IMR-90 (cell line): Measurements from ENCODE around the gene ZFAND2A. TPM values are rescaled to one million over a fixed set of nuclear protein-coding genes. Genes with fewer than 3 reads are reported as not detected.

ENCODE experiments used
- ATAC-seq: fragments of 200-7000 bp; cut with Tn5 transposase; 2 replicates; pipeline ENCODE4 v1.9.1; 2020; ENCODE audit warnings: low read depth, mild to moderate bottlenecking, moderate library complexity
- BruUV-seq: library from RNA; stranded (reverse); fragments of 400-500 nt; replicated peaks from 2 replicates; lab custom pipeline; 2021; lab: Mats Ljungman, UMichigan
- CTCF ChIA-PET: fragments of 300-600 bp; formaldehyde crosslinking; extraction: SDS; loops from one replicate; lab custom pipeline; 2021; ENCODE audit warnings: antibody characterized with exemption; lab: Yijun Ruan, JAX
- POLR2A ChIA-PET: fragments of 300-600 bp; sonication (Branson Sonifier 250); formaldehyde crosslinking; loops from one replicate; lab custom pipeline; 2022; ENCODE audit warnings: antibody characterized with exemption; ENCODE audit not compliant: unreplicated experiment; lab: Charles Lee
- DNase-seq: peaks from one replicate; pipeline ENCODE4 v3.0.0; 2013
- H2AFZ ChIP-seq: replicated peaks from 2 replicates; pipeline ENCODE3; 2013; ENCODE audit warnings: low read length, mild to moderate bottlenecking; ENCODE audit not compliant: poor library complexity
- H2AK5ac ChIP-seq: 2 replicates; pipeline ENCODE4 v1.6.1; 2013; ENCODE audit warnings: low read depth, low read length, inconsistent platforms
- H2AK9ac ChIP-seq: replicated peaks from 2 replicates; pipeline ENCODE3; 2013; ENCODE audit warnings: mild to moderate bottlenecking, low read depth, low read length, moderate library complexity; ENCODE audit not compliant: poor library complexity
- H2BK120ac ChIP-seq: 2 replicates; pipeline ENCODE4 v1.6.1; 2013; ENCODE audit warnings: low read depth, low read length, inconsistent platforms
- H2BK15ac ChIP-seq: 3 replicates; pipeline ENCODE4 v1.6.1; 2013; ENCODE audit warnings: low read depth, low read length, inconsistent platforms
- H2BK20ac ChIP-seq: 2 replicates; pipeline ENCODE4 v1.6.1; 2013; ENCODE audit warnings: low read depth, mild to moderate bottlenecking, inconsistent platforms, low read length, moderate library complexity
- H2BK5ac ChIP-seq: 2 replicates; pipeline ENCODE4 v1.6.1; 2013; ENCODE audit warnings: mild to moderate bottlenecking, low read depth, low read length, inconsistent platforms; ENCODE audit not compliant: poor library complexity, severe bottlenecking
- H3K14ac ChIP-seq: replicated peaks from 2 replicates; pipeline ENCODE4 v1.6.1; 2013; ENCODE audit warnings: low read depth, low read length, inconsistent platforms
- H3K18ac ChIP-seq: 2 replicates; pipeline ENCODE4 v1.6.1; 2013; ENCODE audit warnings: low read depth, low read length, control low read depth
- H3K23ac ChIP-seq: 2 replicates; pipeline ENCODE4 v1.6.1; 2013; ENCODE audit warnings: low read depth, low read length, inconsistent platforms
- H3K27ac ChIP-seq: 2 replicates; pipeline ENCODE4 v1.5.1; 2013; ENCODE audit warnings: mild to moderate bottlenecking, control low read depth, low read length; ENCODE audit not compliant: insufficient read depth
- H3K27me3 ChIP-seq: 2 replicates; pipeline ENCODE4 v1.6.1; 2013; ENCODE audit warnings: low read length; ENCODE audit not compliant: control insufficient read depth, insufficient read depth
- H3K36me3 ChIP-seq: 2 replicates; pipeline ENCODE4 v1.6.1; 2013; ENCODE audit warnings: low read length, mixed read lengths; ENCODE audit not compliant: control insufficient read depth, insufficient read depth
- H3K4ac ChIP-seq: 2 replicates; pipeline ENCODE4 v1.6.1; 2013; ENCODE audit warnings: low read depth, low read length, inconsistent platforms
- H3K4me1 ChIP-seq: 2 replicates; pipeline ENCODE4 v1.6.1; 2013; ENCODE audit warnings: low read length, mixed read lengths; ENCODE audit not compliant: control insufficient read depth, insufficient read depth
- H3K4me2 ChIP-seq: 2 replicates; pipeline ENCODE4 v1.6.1; 2013; ENCODE audit warnings: low read depth, mild to moderate bottlenecking, control low read depth, low read length, moderate library complexity
- H3K4me3 ChIP-seq: 2 replicates; pipeline ENCODE4 v1.5.1; 2013; ENCODE audit warnings: low read depth, mild to moderate bottlenecking, control low read depth, low read length, moderate library complexity; ENCODE audit not compliant: insufficient read depth
- H3K56ac ChIP-seq: 2 replicates; pipeline ENCODE4 v1.6.1; 2013; ENCODE audit warnings: low read length, inconsistent platforms; ENCODE audit not compliant: insufficient read depth; ENCODE audit errors: extremely low read depth
- H3K79me1 ChIP-seq, 2 experiments: 2 replicates each; pipeline ENCODE4 v1.6.1; 2013; ENCODE audit warnings: low read length in 2 of 2, inconsistent platforms in 1 of 2, low read depth in 1 of 2
- H3K9ac ChIP-seq: 2 replicates; pipeline ENCODE4 v1.6.1; 2013; ENCODE audit warnings: low read depth, low read length, control low read depth
- H3K9me1 ChIP-seq: 2 replicates; pipeline ENCODE4 v1.6.1; 2013; ENCODE audit warnings: low read length, inconsistent platforms; ENCODE audit not compliant: insufficient read depth
- H3K9me3 ChIP-seq: 2 replicates; pipeline ENCODE4 v1.6.1; 2013; ENCODE audit warnings: low read length; ENCODE audit not compliant: control insufficient read depth, insufficient read depth
- H4K20me1 ChIP-seq: 2 replicates; pipeline ENCODE4 v1.6.1; 2013; ENCODE audit warnings: low read length, inconsistent platforms; ENCODE audit not compliant: insufficient read depth
- H4K5ac ChIP-seq: 2 replicates; pipeline ENCODE4 v1.6.1; 2013; ENCODE audit warnings: mild to moderate bottlenecking, low read depth, low read length, control low read depth
- H4K8ac ChIP-seq, 2 experiments: 2 replicates each; pipeline ENCODE4 v1.6.1; 2013; ENCODE audit warnings: low read depth in 2 of 2, low read length in 2 of 2, control low read depth in 1 of 2, inconsistent platforms in 1 of 2
- H4K91ac ChIP-seq: 2 replicates; pipeline ENCODE4 v1.6.1; 2013; ENCODE audit warnings: low read depth, low read length, inconsistent platforms; ENCODE audit not compliant: insufficient read depth
- BHLHE40 ChIP-seq: fragments of 150-350 bp; IDR thresholded peaks from 2 replicates; pipeline ENCODE4 v1.6.1; 2016; ENCODE audit warnings: mild to moderate bottlenecking, low read depth, low read length
- CEBPB ChIP-seq: IDR thresholded peaks from 2 replicates; pipeline ENCODE4 v1.6.1; 2012; ENCODE audit warnings: low read depth, low read length, improper control_type of control experiment
- CHD1 ChIP-seq: IDR thresholded peaks from 2 replicates; pipeline ENCODE4 v1.6.1; 2012; ENCODE audit warnings: low read depth, low read length, improper control_type of control experiment
- FOS ChIP-seq: fragments of 150-350 bp; IDR thresholded peaks from 2 replicates; pipeline ENCODE4 v1.6.1; 2016; ENCODE audit warnings: low read depth, low read length
- MAFK ChIP-seq: IDR thresholded peaks from 2 replicates; pipeline ENCODE4 v1.6.1; 2012; ENCODE audit warnings: low read depth, low read length, improper control_type of control experiment
- MAZ ChIP-seq: IDR thresholded peaks from 2 replicates; pipeline ENCODE4 v1.6.1; 2012; ENCODE audit warnings: low read depth, mild to moderate bottlenecking, low read length, improper control_type of control experiment, moderate library complexity, borderline replicate concordance
- MXI1 ChIP-seq: IDR thresholded peaks from 2 replicates; pipeline ENCODE4 v1.6.1; 2012; ENCODE audit warnings: low read depth, mild to moderate bottlenecking, low read length, moderate library complexity, borderline replicate concordance
- NFE2L2 ChIP-seq: fragments of 150-350 bp; IDR thresholded peaks from 2 replicates; pipeline ENCODE4 v1.6.1; 2016; ENCODE audit warnings: low read depth, mild to moderate bottlenecking, low read length
- RAD21 ChIP-seq: IDR thresholded peaks from 2 replicates; pipeline ENCODE4 v1.6.1; 2012; ENCODE audit warnings: low read length, improper control_type of control experiment
- RCOR1 ChIP-seq: IDR thresholded peaks from 2 replicates; pipeline ENCODE4 v1.6.1; 2012; ENCODE audit warnings: mild to moderate bottlenecking, low read length, improper control_type of control experiment; ENCODE audit not compliant: insufficient replicate concordance
- RFX5 ChIP-seq: IDR thresholded peaks from 2 replicates; pipeline ENCODE4 v1.8.0; 2012; ENCODE audit warnings: low read depth, mild to moderate bottlenecking, low read length, moderate library complexity
- SMC3 ChIP-seq: fragments of 150-350 bp; IDR thresholded peaks from 2 replicates; pipeline ENCODE4 v1.6.1; 2016; ENCODE audit warnings: low read depth, mild to moderate bottlenecking, antibody characterized with exemption, low read length, moderate library complexity
- WGBS, 2 experiments: methylation state at CpG; one replicate each; pipeline versions ENCODE4 v1.1.5 to v1.1.7; 2013; ENCODE audit warnings: missing lambda C conversion rate in 2 of 2; ENCODE audit not compliant: insufficient read length in 1 of 2; ENCODE audit errors: extremely low coverage in 2 of 2; 5-methylcytosine and 5-hydroxymethylcytosine counted together
- dilution Hi-C: fragments of 300-500 bp; cut with HindIII; formaldehyde crosslinking; loops from one replicate; pipeline ENCODE4 v1.14.3; 2018; ENCODE audit warnings: low sequenced_read_pairs; ENCODE audit not compliant: unreplicated experiment
- in situ Hi-C: fragments of 300-500 bp; cut with MboI; formaldehyde crosslinking; loops from 3 replicates; pipeline ENCODE4 v1.14.3; 2019; ENCODE audit warnings: low sequenced_read_pairs, inconsistent platforms, mixed read lengths
- intact Hi-C: fragments of 100-400 bp; cut with micrococcal nuclease; formaldehyde crosslinking; loops from 2 replicates; pipeline ENCODE4 v1.10.0; 2022
- polyA plus RNA-seq, 3 experiments: library from polyadenylated mRNA; depleted of rRNA; stranded (reverse); fragments of >200 nt; gene quantifications; 2 replicates each; pipeline ENCODE4 v1.2.3, GENCODE V29; 2012; ENCODE audit warnings: low replicate concordance in 1 of 3
- total RNA-seq: library from RNA; depleted of rRNA; stranded (reverse); fragments of >200 nt; gene quantifications from 2 replicates; pipeline ENCODE4 v1.2.3, GENCODE V29; 2012
- TF ChIP-seq, protein P1 (sequence below): fragments of 150-350 bp; IDR thresholded peaks from 2 replicates; pipeline ENCODE4 v1.6.1; 2017; ENCODE audit warnings: mild to moderate bottlenecking, antibody characterized with exemption, low read length, low read depth
- TF ChIP-seq, protein P2 (sequence below): conservative IDR thresholded peaks from 2 replicates; pipeline ENCODE4 v1.5.1; 2012; ENCODE audit warnings: mild to moderate bottlenecking, low read depth, low read length, improper control_type of control experiment
- TF ChIP-seq, protein P3 (sequence below): fragments of 150-350 bp; IDR thresholded peaks from 2 replicates; pipeline ENCODE4 v1.6.1; 2016; ENCODE audit warnings: low read depth, mild to moderate bottlenecking, low read length, moderate library complexity, borderline replicate concordance

The ZFAND2A gene
- total and polyA plus RNA-seq, 2 of the 4 experiments (the other 2 are of a cell fraction): 11.8 to 28.7 TPM

DNA sequence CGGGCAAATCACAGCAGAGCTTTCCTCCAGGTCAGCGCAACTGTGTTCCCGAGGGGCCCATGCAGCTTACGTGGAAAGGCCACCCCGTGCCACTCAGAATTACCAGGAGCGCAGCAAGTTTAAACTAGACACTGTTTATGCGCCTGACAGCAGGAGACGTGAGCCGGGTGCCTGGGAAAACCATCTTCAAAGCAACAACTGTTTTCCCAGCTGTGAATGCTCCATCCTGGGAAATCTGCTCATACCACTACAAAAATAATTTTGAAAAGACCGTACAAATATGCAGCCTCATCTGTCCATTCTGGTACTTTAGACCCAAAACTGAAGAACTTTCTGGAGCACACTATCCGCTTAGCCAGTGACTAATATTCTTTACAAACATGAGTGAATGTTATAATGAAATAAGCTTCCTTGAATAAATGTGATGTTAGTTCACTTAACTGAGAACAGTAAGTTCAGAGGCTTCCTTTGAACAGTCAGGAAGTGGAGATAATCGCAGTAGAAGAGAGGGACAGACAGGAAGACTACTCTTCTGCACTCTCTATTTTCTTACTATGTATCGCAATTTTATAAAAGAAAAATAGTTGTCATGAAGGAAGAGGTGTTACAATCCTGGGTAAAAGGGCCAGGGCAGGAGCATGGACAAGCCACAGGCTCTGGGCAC lies 55.3 kb downstream of the ZFAND2A start:
- Histone ChIP-seq H4K5ac (no peak overlapping the region), H3K4me2 (no peak overlapping the region), H3K4me3 (no peak overlapping the region), H3K14ac (no peak overlapping the region), H3K4me1 (peaks cover 2% of the 10 kb centered on the region; the same call in 1 of the 2 replicates), H2BK120ac (no peak overlapping the region), H3K23ac (no peak overlapping the region), H4K20me1 (peaks cover 7% of the 10 kb centered on the region; the same call in 1 of the 2 replicates), H3K36me3 (no peaks in the 10 kb centered on the region), H3K27me3 (no peaks in the 10 kb centered on the region), H3K9me3 (no peaks in the 10 kb centered on the region), H2AK9ac (no peak overlapping the region), H3K9me1 (no peaks in the 10 kb centered on the region; the same call in 1 of the 2 replicates), H3K56ac (no peak overlapping the region), H3K4ac (no peak overlapping the region), H2BK20ac (no peak overlapping the region), H3K18ac (no peak overlapping the region), H3K27ac (no peak overlapping the region), H2BK5ac (no peak overlapping the region), H3K9ac (no peak overlapping the region), H4K8ac (no peak overlapping the region), H2AK5ac (peak overlapping the region; percentile 8; the same call in 1 of the 2 replicates), H2AFZ (no peak overlapping the region), H3K79me1 (peaks cover 8 to 22% of the 10 kb centered on the region in 2 experiments; a peak in 2 of 4 replicates), H4K91ac (no peak overlapping the region), H2BK15ac (no peak overlapping the region)
- ATAC-seq: peak; percentile 61
- dilution Hi-C loops (no loop called here), intact Hi-C loops (no loop called here), in situ Hi-C loops (no loop called here)
- POLR2A ChIA-PET: interaction anchor here (0.5 kb wide), 1 partner anchor 1242 kb away, joined by 3 read pairs; no protein-coding TSS in a partner anchor
- CTCF ChIA-PET: no interaction called here
- no peak for DNase-seq
- BruUV-seq: no TSS peak
- WGBS, 2 experiments: 71% methylated on average over 9 of the region's 13 CpGs; no CpG with 5 or more reads in 1 of the 2 experiments
- TF ChIP-seq, protein P1, sequence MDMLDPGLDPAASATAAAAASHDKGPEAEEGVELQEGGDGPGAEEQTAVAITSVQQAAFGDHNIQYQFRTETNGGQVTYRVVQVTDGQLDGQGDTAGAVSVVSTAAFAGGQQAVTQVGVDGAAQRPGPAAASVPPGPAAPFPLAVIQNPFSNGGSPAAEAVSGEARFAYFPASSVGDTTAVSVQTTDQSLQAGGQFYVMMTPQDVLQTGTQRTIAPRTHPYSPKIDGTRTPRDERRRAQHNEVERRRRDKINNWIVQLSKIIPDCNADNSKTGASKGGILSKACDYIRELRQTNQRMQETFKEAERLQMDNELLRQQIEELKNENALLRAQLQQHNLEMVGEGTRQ: no peak
- TF ChIP-seq RAD21 (no peak), FOS (no peak), MAZ (no peak), CHD1 (no peak), MAFK (no peak), NFE2L2 (no peak), CEBPB (no peak), SMC3 (no peak), BHLHE40 (no peak), RCOR1 (no peak), MXI1 (no peak), RFX5 (no peak)
- TF ChIP-seq, protein P2, sequence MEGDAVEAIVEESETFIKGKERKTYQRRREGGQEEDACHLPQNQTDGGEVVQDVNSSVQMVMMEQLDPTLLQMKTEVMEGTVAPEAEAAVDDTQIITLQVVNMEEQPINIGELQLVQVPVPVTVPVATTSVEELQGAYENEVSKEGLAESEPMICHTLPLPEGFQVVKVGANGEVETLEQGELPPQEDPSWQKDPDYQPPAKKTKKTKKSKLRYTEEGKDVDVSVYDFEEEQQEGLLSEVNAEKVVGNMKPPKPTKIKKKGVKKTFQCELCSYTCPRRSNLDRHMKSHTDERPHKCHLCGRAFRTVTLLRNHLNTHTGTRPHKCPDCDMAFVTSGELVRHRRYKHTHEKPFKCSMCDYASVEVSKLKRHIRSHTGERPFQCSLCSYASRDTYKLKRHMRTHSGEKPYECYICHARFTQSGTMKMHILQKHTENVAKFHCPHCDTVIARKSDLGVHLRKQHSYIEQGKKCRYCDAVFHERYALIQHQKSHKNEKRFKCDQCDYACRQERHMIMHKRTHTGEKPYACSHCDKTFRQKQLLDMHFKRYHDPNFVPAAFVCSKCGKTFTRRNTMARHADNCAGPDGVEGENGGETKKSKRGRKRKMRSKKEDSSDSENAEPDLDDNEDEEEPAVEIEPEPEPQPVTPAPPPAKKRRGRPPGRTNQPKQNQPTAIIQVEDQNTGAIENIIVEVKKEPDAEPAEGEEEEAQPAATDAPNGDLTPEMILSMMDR: no peak
- TF ChIP-seq, protein P3, sequence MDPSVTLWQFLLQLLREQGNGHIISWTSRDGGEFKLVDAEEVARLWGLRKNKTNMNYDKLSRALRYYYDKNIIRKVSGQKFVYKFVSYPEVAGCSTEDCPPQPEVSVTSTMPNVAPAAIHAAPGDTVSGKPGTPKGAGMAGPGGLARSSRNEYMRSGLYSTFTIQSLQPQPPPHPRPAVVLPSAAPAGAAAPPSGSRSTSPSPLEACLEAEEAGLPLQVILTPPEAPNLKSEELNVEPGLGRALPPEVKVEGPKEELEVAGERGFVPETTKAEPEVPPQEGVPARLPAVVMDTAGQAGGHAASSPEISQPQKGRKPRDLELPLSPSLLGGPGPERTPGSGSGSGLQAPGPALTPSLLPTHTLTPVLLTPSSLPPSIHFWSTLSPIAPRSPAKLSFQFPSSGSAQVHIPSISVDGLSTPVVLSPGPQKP: no peak
